EH (cell line): ENCODE results near the gene HVCN1.

Experiments
- DNase-seq: peaks from one replicate; pipeline ENCODE4 v3.0.0-alpha.2; 2015; ENCODE audit warnings: low read depth

The HVCN1 gene

DNA sequence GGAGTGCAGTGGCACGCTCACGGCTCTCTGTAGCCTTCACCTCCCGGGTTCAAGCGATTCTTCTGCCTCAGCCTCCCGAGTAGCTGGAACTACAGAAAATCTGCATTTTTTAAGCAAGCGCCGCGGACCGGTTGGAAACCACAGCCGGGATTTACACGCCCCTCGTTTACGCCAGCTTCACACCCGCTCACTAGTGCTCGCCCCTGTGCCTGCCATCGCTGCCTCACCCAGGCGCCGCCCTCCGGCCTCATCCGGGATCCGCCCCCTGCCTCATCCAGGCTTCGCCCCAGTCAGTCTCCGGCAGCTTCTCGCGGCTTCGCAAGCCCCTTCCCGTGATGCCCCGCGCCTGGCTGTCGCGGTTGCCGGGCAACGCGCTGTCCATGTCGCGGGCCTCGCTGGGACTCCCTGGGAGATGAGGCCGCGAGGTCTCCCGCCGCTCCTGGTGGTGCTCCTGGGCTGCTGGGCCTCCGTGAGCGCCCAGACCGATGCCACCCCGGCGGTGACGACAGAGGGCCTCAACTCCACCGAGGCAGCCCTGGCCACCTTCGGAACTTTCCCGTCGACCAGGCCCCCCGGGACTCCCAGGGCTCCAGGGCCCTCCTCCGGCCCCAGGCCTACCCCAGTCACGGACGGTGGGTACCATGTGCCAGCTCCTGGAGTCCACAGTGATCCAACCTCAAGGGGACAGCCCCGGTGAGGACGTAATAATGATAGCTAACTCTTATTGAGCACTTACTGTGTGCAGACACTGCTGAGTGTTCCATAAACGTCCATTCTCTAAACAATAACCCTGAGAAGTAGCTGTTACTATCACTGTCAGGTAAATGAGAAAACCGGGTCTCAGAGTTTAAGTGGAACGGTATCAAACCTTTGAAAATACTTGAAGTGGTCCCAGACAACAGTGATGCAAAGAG, 74.9 kb downstream of the HVCN1 start, which contains the start of gene TCTN1:
Gene TCTN1, plus strand, starts transcription at position 359 of the 914 bp plus-strand sequence. Its CDS starts 54 bp downstream, at position 413.
- DNase-seq = peak; percentile 96

DNA sequence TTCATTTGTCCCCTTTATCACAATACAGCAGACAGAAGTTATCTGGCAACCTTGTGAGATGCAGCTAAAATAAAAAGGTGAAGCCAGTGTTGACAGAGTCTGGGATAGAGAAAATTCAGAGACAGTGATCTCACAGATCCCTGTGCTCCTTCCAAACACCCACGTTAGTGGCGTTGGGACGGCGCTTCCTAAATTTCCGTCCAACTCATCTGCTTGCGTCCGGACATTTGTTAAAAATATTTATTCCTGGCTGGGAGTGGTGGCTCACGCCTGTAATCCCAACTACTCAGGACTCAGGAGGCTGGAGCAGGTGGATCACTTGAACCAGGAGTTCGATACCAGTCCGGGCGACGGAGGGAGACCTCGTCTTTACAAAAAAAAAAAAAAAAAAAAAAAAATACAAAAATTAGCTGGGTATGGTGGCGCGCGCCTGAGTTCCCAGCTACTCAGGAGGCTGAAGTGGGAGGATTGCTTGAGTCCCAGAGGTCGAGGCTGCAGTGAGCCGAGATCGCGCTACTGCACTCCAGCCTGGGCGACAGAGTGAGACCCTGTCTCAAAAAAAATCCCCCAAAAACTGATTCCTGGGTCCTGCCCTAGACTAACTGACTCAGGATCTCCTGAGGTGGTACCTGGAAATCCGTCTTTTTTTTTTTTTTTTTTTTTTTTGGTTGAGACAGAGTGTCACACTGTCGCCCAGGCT, 75.7 kb downstream of the HVCN1 start:
- DNase-seq = no peak

DNA sequence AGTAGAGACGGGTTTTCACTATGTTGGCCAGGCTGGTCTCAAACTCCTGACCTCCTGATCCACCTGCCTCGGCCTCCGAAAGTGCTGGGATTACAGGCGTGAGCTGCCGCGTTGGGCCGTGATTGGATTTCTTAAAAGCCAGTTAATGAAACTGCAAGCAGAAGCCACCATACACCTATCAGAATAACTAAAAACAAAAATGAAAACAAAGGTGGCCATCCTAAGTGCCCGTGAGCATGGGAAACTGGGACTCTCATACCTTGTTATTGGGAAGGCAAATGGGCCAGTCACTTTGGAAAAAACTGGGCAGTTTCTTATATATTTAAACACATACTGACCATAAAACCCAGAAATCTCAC, 82.7 kb downstream of the HVCN1 start:
- DNase-seq = no peak

DNA sequence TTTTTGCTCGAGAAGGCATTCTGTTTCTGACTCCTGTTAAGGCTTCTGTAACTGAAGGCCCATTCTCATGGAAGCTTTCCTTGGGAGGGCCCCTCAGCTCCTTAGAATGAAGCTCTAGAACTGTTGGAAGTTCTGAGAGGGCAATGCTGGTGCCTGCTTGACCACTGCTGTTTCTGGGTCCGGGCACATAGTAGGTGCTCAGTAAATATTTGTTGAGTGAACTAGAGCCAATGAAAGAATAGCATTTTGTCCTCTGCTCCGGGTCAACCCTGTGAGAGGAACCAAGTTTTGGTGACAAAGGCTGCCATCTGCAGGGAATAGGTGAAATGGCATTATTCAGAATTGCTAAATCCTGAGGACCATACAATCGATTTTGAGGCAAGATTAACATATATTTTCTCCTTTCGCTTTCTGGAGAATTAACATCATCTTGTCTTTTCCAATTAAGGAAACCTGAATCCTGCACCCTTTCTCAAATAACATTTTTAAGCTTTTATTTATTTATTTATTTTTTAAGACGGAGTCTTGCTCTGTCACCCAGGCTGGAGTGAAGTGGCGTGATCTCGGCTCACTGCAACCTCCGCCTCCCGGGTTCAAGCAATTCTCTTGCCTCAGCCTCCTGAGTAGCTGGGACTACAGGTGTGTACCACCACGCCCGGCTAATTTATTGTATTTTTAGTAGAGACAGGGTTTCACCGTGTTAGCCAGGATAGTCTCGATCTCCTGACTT, 86.7 kb downstream of the HVCN1 start:
- DNase-seq = peak; percentile 66

DNA sequence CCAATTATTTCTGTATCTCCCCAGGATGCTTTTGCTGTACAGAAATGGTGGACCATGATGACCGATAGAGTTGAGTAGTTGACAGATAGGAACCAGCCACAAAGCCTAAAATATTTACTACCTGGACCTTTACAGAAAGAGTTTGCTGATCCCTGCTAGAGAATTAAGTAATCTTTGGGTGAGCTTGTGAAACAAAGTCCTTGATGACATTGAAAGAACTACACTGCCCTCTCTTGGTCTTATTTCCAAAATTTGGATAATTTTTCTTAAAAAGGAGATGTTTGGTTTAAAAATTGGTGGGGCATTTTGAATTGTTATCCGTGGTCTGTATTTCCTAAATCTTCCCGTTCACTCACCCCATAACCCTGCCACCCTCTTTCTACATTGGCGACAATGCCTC, 88.7 kb downstream of the HVCN1 start:
- DNase-seq = peak; percentile 64

DNA sequence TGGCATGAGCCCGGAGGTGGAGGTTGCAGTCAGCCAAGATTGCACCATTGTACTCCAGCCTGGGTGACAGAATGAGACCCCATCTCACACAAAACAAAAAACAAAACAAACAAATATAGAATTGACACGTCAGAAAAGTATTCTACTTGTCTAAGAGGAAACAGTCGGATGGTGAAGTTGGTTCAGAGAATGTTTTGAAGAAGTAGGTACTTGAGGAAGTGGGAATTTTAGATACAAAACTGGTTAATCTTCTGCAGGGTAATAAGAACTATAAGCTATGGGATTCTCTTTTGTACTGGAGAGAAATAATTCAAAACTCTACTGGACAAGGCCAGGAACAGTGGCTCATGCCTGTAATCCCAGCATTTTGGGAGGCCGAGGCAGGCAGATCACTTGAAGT, 89.6 kb downstream of the HVCN1 start:
- DNase-seq = no peak
